PC-9 (cell line): ENCODE measurements around the gene HIBCH. TPM values are rescaled to one million over a fixed set of nuclear protein-coding genes. Genes with fewer than 3 reads are reported as not detected.

Experiments used
- BruUV-seq: library from RNA; stranded (reverse); fragments of 400-500 nt; replicated peaks from 2 replicates; lab custom pipeline; 2021; lab: Mats Ljungman, UMichigan
- CTCF ChIA-PET: fragments of 300-600 bp; sonication (Branson Sonifier 250); formaldehyde crosslinking; loops from one replicate; lab custom pipeline; 2022; ENCODE audit warnings: antibody characterized with exemption; lab: Charles Lee
- POLR2A ChIA-PET: fragments of 300-600 bp; sonication (Branson Sonifier 250); formaldehyde crosslinking; loops from one replicate; lab custom pipeline; 2022; ENCODE audit warnings: antibody characterized with exemption; ENCODE audit not compliant: unreplicated experiment; lab: Charles Lee
- DNase-seq, 2 experiments: peaks; one replicate each; pipeline versions ENCODE4 v3.0.0 to v3.0.0-alpha.2; 2015 to 2022; ENCODE audit warnings: mixed read lengths in 1 of 2
- H2AFZ ChIP-seq: fragments of 200-600 bp; sonication (generic); 2 replicates; pipeline ENCODE4 v1.8.1; 2017; ENCODE audit warnings: antibody characterized with exemption
- H3F3A ChIP-seq: fragments of 200-600 bp; sonication (generic); 2 replicates; pipeline ENCODE4 v1.8.1; 2017; ENCODE audit warnings: antibody characterized with exemption, mild to moderate bottlenecking, low read depth; ENCODE audit not compliant: insufficient read depth
- H3K27ac ChIP-seq: fragments of 200-600 bp; sonication (generic); 2 replicates; pipeline ENCODE4 v1.6.1; 2016; ENCODE audit warnings: mixed run types
- H3K27me3 ChIP-seq: fragments of 200-600 bp; sonication (generic); 2 replicates; pipeline ENCODE4 v1.6.1; 2016; ENCODE audit warnings: low read depth, mixed run types; ENCODE audit not compliant: insufficient read depth
- H3K36me3 ChIP-seq: fragments of 200-600 bp; sonication (generic); 2 replicates; pipeline ENCODE4 v1.6.1; 2016; ENCODE audit warnings: low read depth, mixed run types
- H3K4me1 ChIP-seq: fragments of 200-600 bp; sonication (generic); replicated peaks from 2 replicates; pipeline ENCODE4 v1.6.1; 2016; ENCODE audit warnings: mixed run types; ENCODE audit not compliant: insufficient read depth
- H3K4me2 ChIP-seq: fragments of 200-600 bp; sonication (generic); 2 replicates; pipeline ENCODE4 v1.6.1; 2017; ENCODE audit warnings: mixed run types
- H3K4me3 ChIP-seq: fragments of 200-600 bp; sonication (generic); 2 replicates; pipeline ENCODE4 v1.6.1; 2016; ENCODE audit warnings: mixed run types
- H3K79me2 ChIP-seq: fragments of 200-600 bp; sonication (generic); 2 replicates; pipeline ENCODE4 v1.6.1; 2017; ENCODE audit warnings: low read depth, mixed run types
- H3K9me2 ChIP-seq: fragments of 200-600 bp; sonication (generic); 2 replicates; pipeline ENCODE4 v1.8.1; 2017; ENCODE audit warnings: mild to moderate bottlenecking; ENCODE audit not compliant: insufficient read depth
- H3K9me3 ChIP-seq: fragments of 200-600 bp; sonication (generic); 2 replicates; pipeline ENCODE4 v1.8.1; 2016; ENCODE audit warnings: low read depth; ENCODE audit not compliant: insufficient read depth
- H4K20me1 ChIP-seq: fragments of 200-600 bp; sonication (generic); 2 replicates; pipeline ENCODE4 v1.8.1; 2017; ENCODE audit not compliant: insufficient read depth
- EZH2 ChIP-seq: fragments of 200-600 bp; sonication (generic); IDR thresholded peaks from 2 replicates; pipeline ENCODE4 v1.8.0; 2017; ENCODE audit warnings: antibody characterized with exemption, low read depth
- intact Hi-C: fragments of 100-400 bp; cut with micrococcal nuclease; formaldehyde crosslinking; loops from one replicate; pipeline ENCODE4 v1.10.0; 2022; ENCODE audit not compliant: unreplicated experiment
- total RNA-seq: library from RNA; stranded (reverse); gene quantifications from 2 replicates; pipeline ENCODE4 v1.2.3, GENCODE V29; 2021
- TF ChIP-seq, protein P1 (sequence below): fragments of 200-600 bp; sonication (generic); conservative IDR thresholded peaks from 2 replicates; pipeline ENCODE4 v1.6.1; 2017; ENCODE audit warnings: mixed run types, antibody characterized with exemption, mild to moderate bottlenecking, moderate library complexity

HIBCH gene
- total RNA-seq, 1 experiment from 2014 or later: 14.7 TPM

GRCh38 chr2:190202018-190202417 is 117.6 kb downstream of the HIBCH start:
- no peaks in the 10 kb centered on the region for H3K79me2 ChIP-seq
- no peak overlapping the region for H3K4me2 ChIP-seq
- TF ChIP-seq, protein P1, sequence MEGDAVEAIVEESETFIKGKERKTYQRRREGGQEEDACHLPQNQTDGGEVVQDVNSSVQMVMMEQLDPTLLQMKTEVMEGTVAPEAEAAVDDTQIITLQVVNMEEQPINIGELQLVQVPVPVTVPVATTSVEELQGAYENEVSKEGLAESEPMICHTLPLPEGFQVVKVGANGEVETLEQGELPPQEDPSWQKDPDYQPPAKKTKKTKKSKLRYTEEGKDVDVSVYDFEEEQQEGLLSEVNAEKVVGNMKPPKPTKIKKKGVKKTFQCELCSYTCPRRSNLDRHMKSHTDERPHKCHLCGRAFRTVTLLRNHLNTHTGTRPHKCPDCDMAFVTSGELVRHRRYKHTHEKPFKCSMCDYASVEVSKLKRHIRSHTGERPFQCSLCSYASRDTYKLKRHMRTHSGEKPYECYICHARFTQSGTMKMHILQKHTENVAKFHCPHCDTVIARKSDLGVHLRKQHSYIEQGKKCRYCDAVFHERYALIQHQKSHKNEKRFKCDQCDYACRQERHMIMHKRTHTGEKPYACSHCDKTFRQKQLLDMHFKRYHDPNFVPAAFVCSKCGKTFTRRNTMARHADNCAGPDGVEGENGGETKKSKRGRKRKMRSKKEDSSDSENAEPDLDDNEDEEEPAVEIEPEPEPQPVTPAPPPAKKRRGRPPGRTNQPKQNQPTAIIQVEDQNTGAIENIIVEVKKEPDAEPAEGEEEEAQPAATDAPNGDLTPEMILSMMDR: no peak
- BruUV-seq: no TSS peak
- no peaks in the 10 kb centered on the region for H3K9me2 ChIP-seq
- H3K9me3 ChIP-seq: no peaks in the 10 kb centered on the region
- no peak overlapping the region for H3K4me3 ChIP-seq
- H3K27me3 ChIP-seq: no peaks in the 10 kb centered on the region
- no peaks in the 10 kb centered on the region for H3K4me1 ChIP-seq
- DNase-seq: no peak
- ChIA-PET POLR2A (no interaction called here), CTCF (no interaction called here)
- no peaks in the 10 kb centered on the region for H3F3A ChIP-seq
- H3K36me3 ChIP-seq: no peaks in the 10 kb centered on the region
- no peak overlapping the region for H3K27ac ChIP-seq
- H4K20me1 ChIP-seq: no peaks in the 10 kb centered on the region
- intact Hi-C loops: no loop called here
- no peak overlapping the region for H2AFZ ChIP-seq

GRCh38 chr2:190200603-190201002 is 119.0 kb downstream of the HIBCH start:
- Histone ChIP-seq H3K27me3 (no peaks in the 10 kb centered on the region), H3K4me2 (no peak overlapping the region), H3K36me3 (no peaks in the 10 kb centered on the region), H3K79me2 (no peaks in the 10 kb centered on the region), H3K9me3 (no peaks in the 10 kb centered on the region), H3K4me3 (no peak overlapping the region), H3F3A (no peaks in the 10 kb centered on the region), H3K9me2 (no peaks in the 10 kb centered on the region), H3K4me1 (no peaks in the 10 kb centered on the region), H3K27ac (no peak overlapping the region), H4K20me1 (no peaks in the 10 kb centered on the region), H2AFZ (no peak overlapping the region)
- no TSS peak for BruUV-seq
- ChIA-PET CTCF (no interaction called here), POLR2A (no interaction called here)
- intact Hi-C loops: no loop called here
- TF ChIP-seq EZH2: no peak
- TF ChIP-seq, protein P1: no peak
- DNase-seq: no peak

GRCh38 chr2:190199530-190199929 is 120.1 kb downstream of the HIBCH start:
- H3K9me2 ChIP-seq: no peaks in the 10 kb centered on the region
- ChIA-PET CTCF (no interaction called here), POLR2A (no interaction called here)
- no peaks in the 10 kb centered on the region for H3K4me1 ChIP-seq
- H3K27me3 ChIP-seq: no peaks in the 10 kb centered on the region
- no peak overlapping the region for H3K4me3 ChIP-seq
- H3K4me2 ChIP-seq: no peak overlapping the region
- no peak for TF ChIP-seq EZH2
- TF ChIP-seq, protein P1: no peak
- intact Hi-C loops: no loop called here
- BruUV-seq: no TSS peak
- no peaks in the 10 kb centered on the region for H3K9me3 ChIP-seq
- H2AFZ ChIP-seq: no peak overlapping the region
- H4K20me1 ChIP-seq: no peaks in the 10 kb centered on the region
- no peaks in the 10 kb centered on the region for H3F3A ChIP-seq
- no peaks in the 10 kb centered on the region for H3K36me3 ChIP-seq
- H3K27ac ChIP-seq: no peak overlapping the region
- H3K79me2 ChIP-seq: no peaks in the 10 kb centered on the region
- DNase-seq: no peak
